Thyroid gland (tissue), 4 donors: ENCODE measurements around the gene TEX30. TPM values are rescaled to one million over a fixed set of nuclear protein-coding genes. Genes with fewer than 3 reads are reported as not detected.

Experiments
- DNase-seq, 2 donors: peaks; one replicate each; pipeline ENCODE4 v3.0.0-alpha.2; 2019
- H3K27ac ChIP-seq, 3 donors: fragments of 200-600 bp; sonication (generic); 1 replicate in 2 of 3; 2 replicates in 1 of 3; pipeline ENCODE4 v1.5.1; 2016 to 2019; ENCODE audit warnings: mild to moderate bottlenecking in 1 of 3, moderate library complexity in 1 of 3
- H3K27me3 ChIP-seq: fragments of 200-600 bp; sonication (generic); one replicate; pipeline ENCODE4 v1.5.1; 2019
- H3K36me3 ChIP-seq, 2 donors: fragments of 200-600 bp; sonication (generic); one replicate each; pipeline ENCODE4 v1.5.1; 2016 to 2019
- H3K4me1 ChIP-seq, 2 donors: fragments of 200-600 bp; sonication (generic); one replicate each; pipeline ENCODE4 v1.5.1; 2017 to 2019
- H3K4me3 ChIP-seq, 3 donors: fragments of 200-600 bp; sonication (generic); replicated peaks in 1 of 3; 1 replicate in 2 of 3; 2 replicates in 1 of 3; pipeline ENCODE4 v1.5.1; 2016; ENCODE audit warnings: mild to moderate bottlenecking in 1 of 3
- H3K9me3 ChIP-seq: fragments of 200-600 bp; sonication (generic); one replicate; pipeline ENCODE4 v1.5.1; 2017
- POLR2A ChIP-seq, 2 donors: fragments of 450-650 bp; IDR thresholded peaks; one replicate each; pipeline ENCODE4 v1.6.1; 2017; ENCODE audit warnings: antibody characterized with exemption in 2 of 2, mild to moderate bottlenecking in 2 of 2, moderate library complexity in 1 of 2
- WGBS, 2 donors: methylation state at CpG; one replicate each; pipeline ENCODE4 v1.1.5; 2017; 5-methylcytosine and 5-hydroxymethylcytosine counted together
- intact Hi-C: fragments of 100-400 bp; cut with DNase I; formaldehyde crosslinking; loops from one replicate; pipeline ENCODE4 v1.15.1; 2023
- total RNA-seq, 4 donors: library from RNA; depleted of rRNA; stranded (reverse); fragments of >200 nt; gene quantifications; one replicate each; pipeline ENCODE4 v1.2.3, GENCODE V29; 2016
- TF ChIP-seq, protein P1 (sequence below), 6 experiments: fragments of 200-600 bp in 3 of 6; fragments of 450-650 bp in 3 of 6; sonication (generic) in 3 of 6; IDR thresholded peaks; one replicate each; pipeline ENCODE4 v1.5.1; 2016 to 2019; ENCODE audit warnings: antibody characterized with exemption in 6 of 6, mild to moderate bottlenecking in 2 of 6, inconsistent platforms in 1 of 6, moderate library complexity in 1 of 6

TEX30 gene
- total RNA-seq, 4 donors from 2014 or later = 5.8 to 17.7 (median 8.9) TPM

GRCh38 chr13:102814793-102815192, 41.2 kb upstream of the TEX30 start:
- Histone ChIP-seq H3K27me3 (no peaks in the 10 kb centered on the region), H3K4me3 (no peak overlapping the region), H3K4me1 (no peaks in the 10 kb centered on the region), H3K36me3 (peaks cover 0 to 9% of the 10 kb centered on the region in 2 donors), H3K27ac (no peak overlapping the region), H3K9me3 (no peaks in the 10 kb centered on the region)
- intact Hi-C loops = no loop called here
- WGBS, 2 donors = 73 to 83% methylated on average over 6 of the region's 6 CpGs
- no peak for DNase-seq
- TF ChIP-seq, protein P1, sequence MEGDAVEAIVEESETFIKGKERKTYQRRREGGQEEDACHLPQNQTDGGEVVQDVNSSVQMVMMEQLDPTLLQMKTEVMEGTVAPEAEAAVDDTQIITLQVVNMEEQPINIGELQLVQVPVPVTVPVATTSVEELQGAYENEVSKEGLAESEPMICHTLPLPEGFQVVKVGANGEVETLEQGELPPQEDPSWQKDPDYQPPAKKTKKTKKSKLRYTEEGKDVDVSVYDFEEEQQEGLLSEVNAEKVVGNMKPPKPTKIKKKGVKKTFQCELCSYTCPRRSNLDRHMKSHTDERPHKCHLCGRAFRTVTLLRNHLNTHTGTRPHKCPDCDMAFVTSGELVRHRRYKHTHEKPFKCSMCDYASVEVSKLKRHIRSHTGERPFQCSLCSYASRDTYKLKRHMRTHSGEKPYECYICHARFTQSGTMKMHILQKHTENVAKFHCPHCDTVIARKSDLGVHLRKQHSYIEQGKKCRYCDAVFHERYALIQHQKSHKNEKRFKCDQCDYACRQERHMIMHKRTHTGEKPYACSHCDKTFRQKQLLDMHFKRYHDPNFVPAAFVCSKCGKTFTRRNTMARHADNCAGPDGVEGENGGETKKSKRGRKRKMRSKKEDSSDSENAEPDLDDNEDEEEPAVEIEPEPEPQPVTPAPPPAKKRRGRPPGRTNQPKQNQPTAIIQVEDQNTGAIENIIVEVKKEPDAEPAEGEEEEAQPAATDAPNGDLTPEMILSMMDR (IDR thresholded peaks at IDR 0.05) = no peak
- TF ChIP-seq POLR2A (IDR thresholded peaks at IDR 0.05) = no peak

- H3K4me3 ChIP-seq = no peak overlapping the region
- DNase-seq = no peak
- H3K9me3 ChIP-seq = no peaks in the 10 kb centered on the region
- peaks cover 0 to 9% of the 10 kb centered on the region in 2 donors for H3K36me3 ChIP-seq
- H3K27me3 ChIP-seq = no peaks in the 10 kb centered on the region
- WGBS, 2 donors = 87 to 89% methylated on average over 7 of the region's 7 CpGs
- intact Hi-C loops = no loop called here
- no peak for TF ChIP-seq POLR2A (IDR thresholded peaks at IDR 0.05)
- TF ChIP-seq, protein P1 (IDR thresholded peaks at IDR 0.05) = no peak
- no peaks in the 10 kb centered on the region for H3K4me1 ChIP-seq
- no peak overlapping the region for H3K27ac ChIP-seq
Measured at GRCh38 chr13:102814025-102814607, 40.5 kb upstream of the TEX30 start.

DNA sequence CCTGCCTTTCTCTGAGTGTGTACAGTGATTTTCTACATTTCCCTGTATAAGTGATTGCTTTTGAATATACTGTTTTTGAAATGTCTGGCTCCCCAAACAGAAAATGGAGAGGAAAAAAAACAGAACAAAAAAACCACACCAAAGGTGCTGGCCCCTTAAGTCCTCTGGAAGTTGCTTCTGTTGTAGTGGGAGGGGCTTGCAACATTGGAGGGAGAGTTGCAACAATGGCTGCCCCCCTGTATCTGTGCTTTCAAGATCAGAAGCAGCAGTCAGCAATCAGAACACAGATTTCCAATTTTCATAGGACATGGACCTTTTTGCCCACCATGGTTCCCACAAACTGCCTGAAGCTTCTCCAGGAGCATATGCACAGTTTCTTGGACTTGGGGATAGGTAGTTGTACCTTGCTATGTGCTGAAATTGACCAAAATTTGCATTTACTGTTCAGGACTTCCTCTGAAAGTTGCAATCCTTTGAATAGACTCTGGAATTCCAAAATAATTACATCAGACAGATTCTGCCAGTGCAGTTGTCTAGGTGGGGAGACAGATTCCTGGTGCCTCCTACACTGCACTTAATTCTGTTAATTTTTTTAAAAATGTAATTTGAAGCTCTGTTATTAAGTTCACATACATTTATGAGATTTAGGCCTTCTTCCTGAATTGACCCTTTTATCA, 39.2 kb upstream of the TEX30 start:
- Histone ChIP-seq H3K4me3 (no peak overlapping the region), H3K27me3 (no peaks in the 10 kb centered on the region), H3K9me3 (no peaks in the 10 kb centered on the region), H3K27ac (no peak overlapping the region), H3K36me3 (peaks cover 0 to 9% of the 10 kb centered on the region in 2 donors), H3K4me1 (no peaks in the 10 kb centered on the region)
- no peak for DNase-seq
- intact Hi-C loops = no loop called here
- TF ChIP-seq, protein P1 (IDR thresholded peaks at IDR 0.05) = no peak
- TF ChIP-seq POLR2A (IDR thresholded peaks at IDR 0.05) = no peak

DNA sequence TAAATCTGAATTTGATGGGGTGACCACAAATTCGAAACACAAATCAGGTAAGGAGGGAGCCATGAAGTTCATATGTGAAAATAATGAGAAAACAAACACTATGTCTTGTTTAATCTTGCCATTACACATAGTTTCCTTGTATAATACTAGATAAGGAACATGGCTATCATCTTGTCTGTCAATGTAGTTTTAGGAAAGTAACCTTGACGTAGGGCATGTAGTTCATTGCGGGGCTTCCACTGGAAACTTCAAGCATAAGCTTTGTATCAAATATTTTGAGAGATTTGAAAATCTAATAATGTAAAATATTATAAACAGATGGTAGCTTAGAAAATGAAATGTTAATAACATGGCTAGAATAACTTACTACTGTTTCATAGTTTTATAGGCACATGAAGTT, 34.1 kb upstream of the TEX30 start:
- WGBS, 2 donors = 96 to 99% methylated on average over 3 of the region's 3 CpGs
- intact Hi-C loops = no loop called here
- TF ChIP-seq, protein P1 (IDR thresholded peaks at IDR 0.05) = no peak
- TF ChIP-seq POLR2A (IDR thresholded peaks at IDR 0.05) = no peak
- no peak for DNase-seq
- Histone ChIP-seq H3K36me3 (peaks cover 0 to 3% of the 10 kb centered on the region in 2 donors), H3K27me3 (no peaks in the 10 kb centered on the region), H3K27ac (no peak overlapping the region), H3K4me1 (no peaks in the 10 kb centered on the region), H3K9me3 (no peaks in the 10 kb centered on the region), H3K4me3 (no peak overlapping the region)

DNA sequence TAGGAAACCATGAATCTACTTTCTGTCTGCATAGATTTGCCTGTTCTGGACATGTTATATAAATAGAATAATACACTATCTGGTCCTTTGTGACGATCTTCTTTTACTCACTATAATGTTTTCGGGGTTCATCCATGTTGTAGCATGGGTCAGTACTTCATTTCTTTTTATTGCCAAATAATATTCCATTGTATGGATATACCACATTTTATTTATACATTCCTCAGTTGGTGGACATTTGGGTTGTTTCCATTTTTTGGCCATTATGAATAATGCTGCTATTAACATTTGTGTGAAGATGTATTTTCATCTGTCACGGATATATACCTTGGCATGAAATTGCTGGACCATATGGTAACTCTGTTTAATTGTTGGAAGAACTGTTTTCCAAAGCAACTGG, 32.1 kb upstream of the TEX30 start:
- Histone ChIP-seq H3K4me3 (no peak overlapping the region), H3K9me3 (no peaks in the 10 kb centered on the region), H3K36me3 (peaks cover 0 to under 1% of the 10 kb centered on the region in 2 donors), H3K27me3 (no peaks in the 10 kb centered on the region), H3K4me1 (peaks cover 0 to 9% of the 10 kb centered on the region in 2 donors), H3K27ac (no peak overlapping the region)
- no peak for TF ChIP-seq POLR2A (IDR thresholded peaks at IDR 0.05)
- TF ChIP-seq, protein P1 (IDR thresholded peaks at IDR 0.05) = no peak
- DNase-seq = no peak
- 98 to 99% methylated on average over 3 of the region's 3 CpGs for WGBS, 2 donors
- intact Hi-C loops = no loop called here
